Tibial nerve (tissue), 3 donors: ENCODE measurements around the gene MCUB.

ENCODE experiments used
- POLR2A ChIP-seq, 2 donors: fragments of 450-650 bp; IDR thresholded peaks; one replicate each; pipeline ENCODE4 v1.6.1; 2017; ENCODE audit warnings: antibody characterized with exemption in 2 of 2, mild to moderate bottlenecking in 2 of 2, moderate library complexity in 2 of 2
- TF ChIP-seq, protein P1 (sequence below), 5 experiments: fragments of 200-600 bp in 3 of 5; fragments of 450-650 bp in 2 of 5; sonication (generic) in 3 of 5; IDR thresholded peaks; one replicate each; pipeline ENCODE4 v1.5.1; 2016 to 2019; ENCODE audit warnings: antibody characterized with exemption in 5 of 5, mild to moderate bottlenecking in 3 of 5, moderate library complexity in 2 of 5

GRCh38 chr4:109729718-109730618 lies 169.9 kb downstream of the MCUB start, which contains the start of gene PLA2G12A:
- TF ChIP-seq, protein P1, sequence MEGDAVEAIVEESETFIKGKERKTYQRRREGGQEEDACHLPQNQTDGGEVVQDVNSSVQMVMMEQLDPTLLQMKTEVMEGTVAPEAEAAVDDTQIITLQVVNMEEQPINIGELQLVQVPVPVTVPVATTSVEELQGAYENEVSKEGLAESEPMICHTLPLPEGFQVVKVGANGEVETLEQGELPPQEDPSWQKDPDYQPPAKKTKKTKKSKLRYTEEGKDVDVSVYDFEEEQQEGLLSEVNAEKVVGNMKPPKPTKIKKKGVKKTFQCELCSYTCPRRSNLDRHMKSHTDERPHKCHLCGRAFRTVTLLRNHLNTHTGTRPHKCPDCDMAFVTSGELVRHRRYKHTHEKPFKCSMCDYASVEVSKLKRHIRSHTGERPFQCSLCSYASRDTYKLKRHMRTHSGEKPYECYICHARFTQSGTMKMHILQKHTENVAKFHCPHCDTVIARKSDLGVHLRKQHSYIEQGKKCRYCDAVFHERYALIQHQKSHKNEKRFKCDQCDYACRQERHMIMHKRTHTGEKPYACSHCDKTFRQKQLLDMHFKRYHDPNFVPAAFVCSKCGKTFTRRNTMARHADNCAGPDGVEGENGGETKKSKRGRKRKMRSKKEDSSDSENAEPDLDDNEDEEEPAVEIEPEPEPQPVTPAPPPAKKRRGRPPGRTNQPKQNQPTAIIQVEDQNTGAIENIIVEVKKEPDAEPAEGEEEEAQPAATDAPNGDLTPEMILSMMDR (IDR thresholded peaks at IDR 0.05) = no peak
- peak; percentile 41 to 71 for TF ChIP-seq POLR2A (IDR thresholded peaks at IDR 0.05)
